ENCODE measurements around the gene PTPRD.

PTPRD gene

GRCh38 chr9:9257999-9258498 is 1354.8 kb downstream of the PTPRD start:
- TF ChIP-seq, protein P1, sequence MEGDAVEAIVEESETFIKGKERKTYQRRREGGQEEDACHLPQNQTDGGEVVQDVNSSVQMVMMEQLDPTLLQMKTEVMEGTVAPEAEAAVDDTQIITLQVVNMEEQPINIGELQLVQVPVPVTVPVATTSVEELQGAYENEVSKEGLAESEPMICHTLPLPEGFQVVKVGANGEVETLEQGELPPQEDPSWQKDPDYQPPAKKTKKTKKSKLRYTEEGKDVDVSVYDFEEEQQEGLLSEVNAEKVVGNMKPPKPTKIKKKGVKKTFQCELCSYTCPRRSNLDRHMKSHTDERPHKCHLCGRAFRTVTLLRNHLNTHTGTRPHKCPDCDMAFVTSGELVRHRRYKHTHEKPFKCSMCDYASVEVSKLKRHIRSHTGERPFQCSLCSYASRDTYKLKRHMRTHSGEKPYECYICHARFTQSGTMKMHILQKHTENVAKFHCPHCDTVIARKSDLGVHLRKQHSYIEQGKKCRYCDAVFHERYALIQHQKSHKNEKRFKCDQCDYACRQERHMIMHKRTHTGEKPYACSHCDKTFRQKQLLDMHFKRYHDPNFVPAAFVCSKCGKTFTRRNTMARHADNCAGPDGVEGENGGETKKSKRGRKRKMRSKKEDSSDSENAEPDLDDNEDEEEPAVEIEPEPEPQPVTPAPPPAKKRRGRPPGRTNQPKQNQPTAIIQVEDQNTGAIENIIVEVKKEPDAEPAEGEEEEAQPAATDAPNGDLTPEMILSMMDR (IDR thresholded peaks at IDR 0.05; ENCODE audit: insufficient read depth, low read depth, low read length, missing control alignments) = no peak
- no peak overlapping the region for H3K4me3 ChIP-seq (ENCODE audit: low read length)
- DNase-seq (ENCODE audit: low read depth) = no peak

GRCh38 chr9:9246726-9247125 is 1366.1 kb downstream of the PTPRD start:
- TF ChIP-seq, protein P1 (IDR thresholded peaks at IDR 0.05; ENCODE audit: insufficient read depth, low read depth, low read length, missing control alignments) = no peak
- no peak for DNase-seq (ENCODE audit: low read depth)

GRCh38 chr9:9231946-9232345 is 1380.9 kb downstream of the PTPRD start:
- H3K4me3 ChIP-seq (ENCODE audit: low read length) = no peak overlapping the region
- no peak for DNase-seq (ENCODE audit: low read depth)
- TF ChIP-seq, protein P1 (IDR thresholded peaks at IDR 0.05; ENCODE audit: insufficient read depth, low read depth, low read length, missing control alignments) = no peak

More at GRCh38 chr9:9246726-9247125, 1366.1 kb downstream of the PTPRD start:
- H3K4me3 ChIP-seq (ENCODE audit: low read length) = no peak overlapping the region

GRCh38 chr9:9229269-9229668 is 1383.5 kb downstream of the PTPRD start:
- TF ChIP-seq, protein P1 (IDR thresholded peaks at IDR 0.05; ENCODE audit: insufficient read depth, low read depth, low read length, missing control alignments) = no peak
- no peak overlapping the region for H3K4me3 ChIP-seq (ENCODE audit: low read length)
- DNase-seq (ENCODE audit: low read depth) = no peak

- H3K4me3 ChIP-seq (ENCODE audit: low read length) = no peak overlapping the region
- TF ChIP-seq, protein P1 (IDR thresholded peaks at IDR 0.05; ENCODE audit: insufficient read depth, low read depth, low read length, missing control alignments) = no peak
- no peak for DNase-seq (ENCODE audit: low read depth)
Observed at GRCh38 chr9:9223175-9223574, 1389.6 kb downstream of the PTPRD start.

DNA sequence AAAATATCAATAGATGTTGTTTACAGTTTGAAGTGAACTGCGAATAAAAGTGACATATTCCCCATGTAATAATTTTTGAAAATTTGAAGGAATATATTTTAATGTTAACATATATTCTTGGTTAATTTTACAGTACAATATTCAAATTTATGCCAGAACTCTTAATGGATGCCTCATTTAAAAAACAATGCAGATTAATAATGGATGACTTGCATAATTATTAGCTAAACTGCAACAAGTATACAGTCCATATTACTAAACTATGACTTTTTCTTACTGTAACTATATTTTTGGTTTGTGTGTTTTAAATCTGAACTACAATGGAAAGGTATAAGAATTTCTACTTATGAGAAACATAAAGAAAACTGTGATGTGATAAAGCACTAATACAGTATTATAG is 1390.1 kb downstream of the PTPRD start:
- no peak for DNase-seq (ENCODE audit: low read depth)
- H3K4me3 ChIP-seq (ENCODE audit: low read length) = no peak overlapping the region
- TF ChIP-seq, protein P1 (IDR thresholded peaks at IDR 0.05; ENCODE audit: insufficient read depth, low read depth, low read length, missing control alignments) = no peak

DNA sequence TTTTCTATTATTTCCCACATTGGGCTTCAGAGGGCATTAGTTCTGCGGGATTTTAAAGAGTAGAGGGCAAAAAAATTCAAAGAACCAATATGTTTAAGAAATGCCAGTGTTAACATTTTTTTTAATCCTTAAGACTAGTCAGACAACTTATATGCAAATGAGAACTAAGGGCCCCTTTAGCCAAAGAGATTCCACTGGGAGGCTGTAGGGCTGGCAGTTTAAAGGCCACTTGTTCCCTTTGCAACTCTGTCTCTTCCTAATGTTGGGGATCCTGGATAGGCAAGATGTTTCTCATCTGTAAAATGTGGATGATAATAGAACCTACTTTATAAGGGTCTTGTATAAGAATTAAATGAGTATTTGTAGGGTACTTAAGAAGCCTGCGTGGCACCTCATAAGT is 1395.9 kb downstream of the PTPRD start:
- DNase-seq (ENCODE audit: low read depth) = no peak
- TF ChIP-seq, protein P1 (IDR thresholded peaks at IDR 0.05; ENCODE audit: insufficient read depth, low read depth, low read length, missing control alignments) = no peak
- no peak overlapping the region for H3K4me3 ChIP-seq (ENCODE audit: low read length)

Data from epithelial cell of esophagus (primary cell).